HepG2 (cell line): ENCODE measurements around the gene GDF15. TPM values are rescaled to one million over a fixed set of nuclear protein-coding genes. Genes with fewer than 3 reads are reported as not detected.

Source experiments
- HCFC1 ChIP-seq: fragments of 150-350 bp; IDR thresholded peaks from 2 replicates; pipeline ENCODE4 v1.6.1; 2014; ENCODE audit warnings: low read depth, low read length
- HNRNPL ChIP-seq: fragments of 200-400 bp; formaldehyde crosslinking; IDR thresholded peaks from 2 replicates; pipeline ENCODE4 v1.6.1; 2017; ENCODE audit warnings: mild to moderate bottlenecking, low read depth, low read length
- ISX ChIP-seq: sonication (generic); formaldehyde crosslinking; conservative IDR thresholded peaks from 2 replicates; pipeline ENCODE4 v1.5.0; 2020; ENCODE audit warnings: missing genetic modification reagents
- KAT7 ChIP-seq: IDR thresholded peaks from 2 replicates; pipeline ENCODE4 v1.6.1; 2018; ENCODE audit warnings: borderline replicate concordance, missing compliant biosample characterization
- PPARG ChIP-seq: conservative IDR thresholded peaks from 2 replicates; pipeline ENCODE4 v1.6.1; 2016; ENCODE audit warnings: missing biosample characterization, missing genetic modification reagents
- TEAD2 ChIP-seq: sonication (generic); formaldehyde crosslinking; IDR thresholded peaks from 2 replicates; pipeline ENCODE4 v1.9.0; 2021; ENCODE audit warnings: missing genetic modification reagents
- U2AF1 ChIP-seq: fragments of 200-400 bp; formaldehyde crosslinking; optimal IDR thresholded peaks from 2 replicates; pipeline ENCODE3; 2017; ENCODE audit warnings: mild to moderate bottlenecking, low read depth, low read length
- ZNF589 ChIP-seq: sonication (generic); formaldehyde crosslinking; conservative IDR thresholded peaks from 2 replicates; pipeline ENCODE4 v1.8.0; 2022; ENCODE audit warnings: mild to moderate bottlenecking, moderate library complexity, missing genetic modification reagents
- polyA plus RNA-seq, 8 experiments: library from polyadenylated mRNA; depleted of rRNA in 3 of 8; stranded (reverse) in 7 of 8; unstranded in 1 of 8; fragments of >200 nt; fragmentation: Illumina TruSeq in 4 of 8; extraction: Trizol in 4 of 8; gene quantifications; 2 replicates each; pipeline versions ENCODE4 v1.2.1 to v1.2.3, GENCODE V29; 2011 to 2016; ENCODE audit warnings: low read depth in 4 of 8, missing spikeins in 1 of 8, mixed read lengths in 1 of 8; ENCODE audit not compliant: insufficient read depth in 1 of 8
- total RNA-seq, 5 experiments: library from RNA; depleted of rRNA; stranded (reverse); fragments of >200 nt; fragmentation: Illumina TruSeq; extraction: Trizol; gene quantifications; 2 replicates each; pipeline ENCODE4 v1.2.3, GENCODE V29; 2016; ENCODE audit warnings: low read depth in 1 of 5
- TF ChIP-seq, protein P1 (sequence below): IDR thresholded peaks from 2 replicates; pipeline ENCODE4 v1.6.1; 2016; ENCODE audit warnings: low read depth, missing genetic modification reagents, missing compliant biosample characterization
- TF ChIP-seq, protein P2 (sequence below): sonication (generic); formaldehyde crosslinking; IDR thresholded peaks from 2 replicates; pipeline ENCODE4 v1.5.0; 2020; ENCODE audit warnings: missing genetic modification reagents
- TF ChIP-seq, protein P3 (sequence below): IDR thresholded peaks from 2 replicates; pipeline ENCODE4 v1.6.1; 2016
- TF ChIP-seq, protein P4 (sequence below): sonication (generic); formaldehyde crosslinking; IDR thresholded peaks from 2 replicates; pipeline ENCODE4 v1.8.0; 2022; ENCODE audit warnings: mild to moderate bottlenecking, missing genetic modification reagents, borderline replicate concordance
- TF ChIP-seq, protein P5 (sequence below): sonication (generic); formaldehyde crosslinking; IDR thresholded peaks from 2 replicates; pipeline ENCODE4 v1.8.1; 2023; ENCODE audit warnings: mild to moderate bottlenecking, inconsistent platforms, moderate library complexity, missing genetic modification reagents, borderline replicate concordance
- TF ChIP-seq, protein P6 (sequence below): sonication (generic); formaldehyde crosslinking; IDR thresholded peaks from 2 replicates; pipeline ENCODE4 v1.4.0; 2020; ENCODE audit warnings: missing genetic modification reagents

The GDF15 gene
- total and polyA plus RNA-seq, 2 of the 13 experiments (the other 11 are each of a cell fraction or from before 2014, with no cell fraction given): 146 to 422 TPM

DNA sequence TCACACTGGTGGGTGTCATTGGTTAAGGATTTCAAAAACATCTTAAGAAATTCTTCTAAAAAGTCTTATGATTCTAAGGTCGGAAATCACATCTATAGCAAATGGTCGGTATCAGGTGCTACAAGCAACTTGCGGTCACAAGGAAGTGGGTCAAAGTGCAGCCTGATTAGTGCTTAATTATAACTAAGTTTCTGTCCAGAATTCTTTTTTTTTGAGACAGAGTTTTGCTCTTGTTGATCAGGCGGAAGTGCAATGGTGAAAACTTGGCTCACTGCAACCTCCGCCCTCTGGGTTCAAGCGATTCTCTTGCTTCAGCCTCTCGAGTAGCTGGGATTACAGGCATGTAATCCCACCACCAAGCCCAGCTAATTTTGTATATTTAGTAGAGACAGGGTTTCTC is 1.2 kb upstream of the GDF15 start (continued):
- no peak for TF ChIP-seq ISX (CRISPR knock-in tag)
- TF ChIP-seq, protein P1, sequence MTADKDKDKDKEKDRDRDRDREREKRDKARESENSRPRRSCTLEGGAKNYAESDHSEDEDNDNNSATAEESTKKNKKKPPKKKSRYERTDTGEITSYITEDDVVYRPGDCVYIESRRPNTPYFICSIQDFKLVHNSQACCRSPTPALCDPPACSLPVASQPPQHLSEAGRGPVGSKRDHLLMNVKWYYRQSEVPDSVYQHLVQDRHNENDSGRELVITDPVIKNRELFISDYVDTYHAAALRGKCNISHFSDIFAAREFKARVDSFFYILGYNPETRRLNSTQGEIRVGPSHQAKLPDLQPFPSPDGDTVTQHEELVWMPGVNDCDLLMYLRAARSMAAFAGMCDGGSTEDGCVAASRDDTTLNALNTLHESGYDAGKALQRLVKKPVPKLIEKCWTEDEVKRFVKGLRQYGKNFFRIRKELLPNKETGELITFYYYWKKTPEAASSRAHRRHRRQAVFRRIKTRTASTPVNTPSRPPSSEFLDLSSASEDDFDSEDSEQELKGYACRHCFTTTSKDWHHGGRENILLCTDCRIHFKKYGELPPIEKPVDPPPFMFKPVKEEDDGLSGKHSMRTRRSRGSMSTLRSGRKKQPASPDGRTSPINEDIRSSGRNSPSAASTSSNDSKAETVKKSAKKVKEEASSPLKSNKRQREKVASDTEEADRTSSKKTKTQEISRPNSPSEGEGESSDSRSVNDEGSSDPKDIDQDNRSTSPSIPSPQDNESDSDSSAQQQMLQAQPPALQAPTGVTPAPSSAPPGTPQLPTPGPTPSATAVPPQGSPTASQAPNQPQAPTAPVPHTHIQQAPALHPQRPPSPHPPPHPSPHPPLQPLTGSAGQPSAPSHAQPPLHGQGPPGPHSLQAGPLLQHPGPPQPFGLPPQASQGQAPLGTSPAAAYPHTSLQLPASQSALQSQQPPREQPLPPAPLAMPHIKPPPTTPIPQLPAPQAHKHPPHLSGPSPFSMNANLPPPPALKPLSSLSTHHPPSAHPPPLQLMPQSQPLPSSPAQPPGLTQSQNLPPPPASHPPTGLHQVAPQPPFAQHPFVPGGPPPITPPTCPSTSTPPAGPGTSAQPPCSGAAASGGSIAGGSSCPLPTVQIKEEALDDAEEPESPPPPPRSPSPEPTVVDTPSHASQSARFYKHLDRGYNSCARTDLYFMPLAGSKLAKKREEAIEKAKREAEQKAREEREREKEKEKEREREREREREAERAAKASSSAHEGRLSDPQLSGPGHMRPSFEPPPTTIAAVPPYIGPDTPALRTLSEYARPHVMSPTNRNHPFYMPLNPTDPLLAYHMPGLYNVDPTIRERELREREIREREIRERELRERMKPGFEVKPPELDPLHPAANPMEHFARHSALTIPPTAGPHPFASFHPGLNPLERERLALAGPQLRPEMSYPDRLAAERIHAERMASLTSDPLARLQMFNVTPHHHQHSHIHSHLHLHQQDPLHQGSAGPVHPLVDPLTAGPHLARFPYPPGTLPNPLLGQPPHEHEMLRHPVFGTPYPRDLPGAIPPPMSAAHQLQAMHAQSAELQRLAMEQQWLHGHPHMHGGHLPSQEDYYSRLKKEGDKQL (CRISPR knock-in tag): no peak
- no peak for TF ChIP-seq HNRNPL
- TF ChIP-seq TEAD2: no peak
- TF ChIP-seq, protein P2, sequence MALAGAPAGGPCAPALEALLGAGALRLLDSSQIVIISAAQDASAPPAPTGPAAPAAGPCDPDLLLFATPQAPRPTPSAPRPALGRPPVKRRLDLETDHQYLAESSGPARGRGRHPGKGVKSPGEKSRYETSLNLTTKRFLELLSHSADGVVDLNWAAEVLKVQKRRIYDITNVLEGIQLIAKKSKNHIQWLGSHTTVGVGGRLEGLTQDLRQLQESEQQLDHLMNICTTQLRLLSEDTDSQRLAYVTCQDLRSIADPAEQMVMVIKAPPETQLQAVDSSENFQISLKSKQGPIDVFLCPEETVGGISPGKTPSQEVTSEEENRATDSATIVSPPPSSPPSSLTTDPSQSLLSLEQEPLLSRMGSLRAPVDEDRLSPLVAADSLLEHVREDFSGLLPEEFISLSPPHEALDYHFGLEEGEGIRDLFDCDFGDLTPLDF (CRISPR knock-in tag): no peak
- TF ChIP-seq, protein P3, sequence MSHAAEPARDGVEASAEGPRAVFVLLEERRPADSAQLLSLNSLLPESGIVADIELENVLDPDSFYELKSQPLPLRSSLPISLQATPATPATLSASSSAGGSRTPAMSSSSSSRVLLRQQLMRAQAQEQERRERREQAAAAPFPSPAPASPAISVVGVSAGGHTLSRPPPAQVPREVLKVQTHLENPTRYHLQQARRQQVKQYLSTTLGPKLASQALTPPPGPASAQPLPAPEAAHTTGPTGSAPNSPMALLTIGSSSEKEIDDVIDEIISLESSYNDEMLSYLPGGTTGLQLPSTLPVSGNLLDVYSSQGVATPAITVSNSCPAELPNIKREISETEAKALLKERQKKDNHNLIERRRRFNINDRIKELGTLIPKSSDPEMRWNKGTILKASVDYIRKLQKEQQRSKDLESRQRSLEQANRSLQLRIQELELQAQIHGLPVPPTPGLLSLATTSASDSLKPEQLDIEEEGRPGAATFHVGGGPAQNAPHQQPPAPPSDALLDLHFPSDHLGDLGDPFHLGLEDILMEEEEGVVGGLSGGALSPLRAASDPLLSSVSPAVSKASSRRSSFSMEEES: no peak
- TF ChIP-seq, protein P4, sequence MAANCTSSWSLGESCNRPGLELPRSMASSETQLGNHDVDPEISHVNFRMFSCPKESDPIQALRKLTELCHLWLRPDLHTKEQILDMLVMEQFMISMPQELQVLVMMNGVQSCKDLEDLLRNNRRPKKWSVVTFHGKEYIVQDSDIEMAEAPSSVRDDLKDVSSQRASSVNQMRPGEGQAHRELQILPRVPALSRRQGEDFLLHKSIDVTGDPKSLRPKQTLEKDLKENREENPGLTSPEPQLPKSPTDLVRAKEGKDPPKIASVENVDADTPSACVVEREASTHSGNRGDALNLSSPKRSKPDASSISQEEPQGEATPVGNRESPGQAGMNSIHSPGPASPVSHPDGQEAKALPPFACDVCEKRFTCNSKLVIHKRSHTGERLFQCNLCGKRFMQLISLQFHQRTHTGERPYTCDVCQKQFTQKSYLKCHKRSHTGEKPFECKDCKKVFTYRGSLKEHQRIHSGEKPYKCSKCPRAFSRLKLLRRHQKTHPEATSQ (CRISPR knock-in tag): no peak
- TF ChIP-seq U2AF1: no peak
- no peak for TF ChIP-seq KAT7 (CRISPR knock-in tag)
- TF ChIP-seq PPARG (CRISPR knock-in tag): peak; percentile 10; the same call in 1 of the 2 replicates
- no peak for TF ChIP-seq ZNF589
- TF ChIP-seq, protein P5, sequence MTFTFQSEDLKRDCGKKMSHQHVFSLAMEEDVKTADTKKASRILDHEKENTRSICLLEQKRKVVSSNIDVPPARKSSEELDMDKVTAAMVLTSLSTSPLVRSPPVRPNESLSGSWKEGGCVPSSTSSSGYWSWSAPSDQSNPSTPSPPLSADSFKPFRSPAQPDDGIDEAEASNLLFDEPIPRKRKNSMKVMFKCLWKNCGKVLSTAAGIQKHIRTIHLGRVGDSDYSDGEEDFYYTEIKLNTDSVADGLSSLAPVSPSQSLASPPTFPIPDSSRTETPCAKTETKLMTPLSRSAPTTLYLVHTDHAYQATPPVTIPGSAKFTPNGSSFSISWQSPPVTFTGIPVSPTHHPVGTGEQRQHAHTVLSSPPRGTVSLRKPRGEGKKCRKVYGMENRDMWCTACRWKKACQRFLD (CRISPR knock-in tag): no peak
- no peak for TF ChIP-seq HCFC1
- TF ChIP-seq, protein P6, sequence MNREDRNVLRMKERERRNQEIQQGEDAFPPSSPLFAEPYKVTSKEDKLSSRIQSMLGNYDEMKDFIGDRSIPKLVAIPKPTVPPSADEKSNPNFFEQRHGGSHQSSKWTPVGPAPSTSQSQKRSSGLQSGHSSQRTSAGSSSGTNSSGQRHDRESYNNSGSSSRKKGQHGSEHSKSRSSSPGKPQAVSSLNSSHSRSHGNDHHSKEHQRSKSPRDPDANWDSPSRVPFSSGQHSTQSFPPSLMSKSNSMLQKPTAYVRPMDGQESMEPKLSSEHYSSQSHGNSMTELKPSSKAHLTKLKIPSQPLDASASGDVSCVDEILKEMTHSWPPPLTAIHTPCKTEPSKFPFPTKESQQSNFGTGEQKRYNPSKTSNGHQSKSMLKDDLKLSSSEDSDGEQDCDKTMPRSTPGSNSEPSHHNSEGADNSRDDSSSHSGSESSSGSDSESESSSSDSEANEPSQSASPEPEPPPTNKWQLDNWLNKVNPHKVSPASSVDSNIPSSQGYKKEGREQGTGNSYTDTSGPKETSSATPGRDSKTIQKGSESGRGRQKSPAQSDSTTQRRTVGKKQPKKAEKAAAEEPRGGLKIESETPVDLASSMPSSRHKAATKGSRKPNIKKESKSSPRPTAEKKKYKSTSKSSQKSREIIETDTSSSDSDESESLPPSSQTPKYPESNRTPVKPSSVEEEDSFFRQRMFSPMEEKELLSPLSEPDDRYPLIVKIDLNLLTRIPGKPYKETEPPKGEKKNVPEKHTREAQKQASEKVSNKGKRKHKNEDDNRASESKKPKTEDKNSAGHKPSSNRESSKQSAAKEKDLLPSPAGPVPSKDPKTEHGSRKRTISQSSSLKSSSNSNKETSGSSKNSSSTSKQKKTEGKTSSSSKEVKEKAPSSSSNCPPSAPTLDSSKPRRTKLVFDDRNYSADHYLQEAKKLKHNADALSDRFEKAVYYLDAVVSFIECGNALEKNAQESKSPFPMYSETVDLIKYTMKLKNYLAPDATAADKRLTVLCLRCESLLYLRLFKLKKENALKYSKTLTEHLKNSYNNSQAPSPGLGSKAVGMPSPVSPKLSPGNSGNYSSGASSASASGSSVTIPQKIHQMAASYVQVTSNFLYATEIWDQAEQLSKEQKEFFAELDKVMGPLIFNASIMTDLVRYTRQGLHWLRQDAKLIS: no peak
